ENCODE results near the gene APPL1.
"Not testable (repeated sequence)": the region's sequence is repeated elsewhere in the genome, so short reads cannot be mapped to it uniquely, and the experiment has no call there.

Gene APPL1

GRCh38 chr3:57274845-57275244 lies 47.3 kb downstream of the APPL1 start:
- DNase-seq (ENCODE audit: low spot score), result no peak

DNA sequence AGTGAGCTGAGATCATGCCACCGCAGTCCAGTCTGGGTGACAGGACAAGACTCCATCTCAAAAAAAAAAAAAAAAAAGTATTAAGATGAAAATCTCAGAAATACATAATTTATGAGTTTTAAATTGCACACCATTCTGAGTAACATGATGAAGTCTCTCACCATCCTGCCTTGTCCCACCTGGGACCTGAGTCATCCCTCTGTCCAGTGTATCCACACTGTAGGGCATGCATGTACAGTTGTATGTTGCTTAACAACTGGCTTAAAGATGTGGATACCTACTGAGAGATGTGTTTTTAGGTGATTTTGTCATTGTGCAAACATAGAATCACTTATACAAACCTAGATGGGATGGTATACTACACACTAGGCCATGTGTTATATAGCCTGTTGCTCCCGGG lies 47.9 kb downstream of the APPL1 start:
- no peak for DNase-seq (ENCODE audit: low spot score)

GRCh38 chr3:57278237-57278636 lies 50.7 kb downstream of the APPL1 start:
- DNase-seq (ENCODE audit: low spot score), result no peak

- DNase-seq (ENCODE audit: low spot score), result no peak
Observed at GRCh38 chr3:57279685-57280084, 52.2 kb downstream of the APPL1 start.

DNA sequence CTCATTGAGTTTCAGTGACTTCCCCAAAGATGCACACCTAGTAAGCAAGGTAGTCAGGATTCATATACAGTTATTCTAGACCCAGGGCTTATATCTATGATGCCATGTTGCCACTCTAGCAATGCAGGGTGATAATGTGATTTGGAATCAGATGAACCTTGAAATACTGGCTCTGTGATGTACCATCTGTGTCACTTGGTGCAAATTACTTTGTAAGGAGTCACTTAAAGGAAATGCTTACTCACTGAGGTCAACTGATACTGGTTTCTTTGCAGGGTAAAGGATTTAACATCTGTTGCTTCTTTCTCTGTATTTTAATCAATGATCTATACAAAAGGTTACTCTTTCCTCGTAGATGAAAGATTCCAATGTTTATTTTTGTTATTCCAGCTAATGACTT lies 54.2 kb downstream of the APPL1 start:
- no peak for DNase-seq (ENCODE audit: low spot score)

GRCh38 chr3:57283334-57283733 lies 55.8 kb downstream of the APPL1 start:
- no peak for DNase-seq (ENCODE audit: low spot score)

DNA sequence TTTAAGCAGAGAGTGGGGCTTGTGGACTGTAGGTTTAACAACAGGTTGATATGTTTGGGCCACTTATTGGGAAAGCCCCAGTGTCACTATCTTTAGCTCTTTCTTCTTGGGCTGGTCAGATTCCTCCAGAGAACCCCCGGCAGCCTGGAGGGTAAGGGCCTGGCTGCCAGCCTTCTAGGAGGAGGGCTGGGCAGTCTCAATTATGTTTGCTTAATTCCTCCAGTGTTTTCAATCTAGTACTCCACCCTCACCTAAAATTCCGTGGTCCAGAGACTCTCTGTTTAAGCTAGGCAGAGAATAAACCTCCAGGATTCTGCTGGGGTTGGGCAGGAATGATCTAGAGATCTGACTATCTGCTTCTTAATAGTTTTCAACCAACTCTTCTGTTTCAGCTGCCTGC lies 59.7 kb downstream of the APPL1 start:
- no peak for DNase-seq (ENCODE audit: low spot score)

DNA sequence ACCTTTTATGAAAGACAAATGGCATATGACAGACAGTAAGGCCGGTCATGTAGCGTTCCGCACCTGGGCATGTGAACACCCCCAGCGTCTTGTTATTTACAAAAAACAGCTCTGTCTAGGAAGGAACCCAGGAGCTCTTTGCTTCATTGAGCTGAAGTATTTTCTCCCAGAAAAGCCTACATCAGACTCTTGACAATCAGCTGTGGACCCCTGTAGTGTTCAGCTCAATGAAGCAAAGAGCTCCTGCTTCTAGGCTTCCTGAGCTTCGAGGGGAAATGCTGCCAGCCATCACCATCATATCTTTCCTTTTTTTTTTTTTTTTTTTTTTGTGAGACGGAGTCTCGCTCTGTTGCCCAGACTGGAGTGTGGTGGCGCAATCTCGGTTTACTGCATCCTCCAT lies 60.9 kb downstream of the APPL1 start:
- no peak for DNase-seq (ENCODE audit: low spot score)

- no peak for DNase-seq (ENCODE audit: low spot score)
Observed at GRCh38 chr3:57292159-57292896, 64.8 kb downstream of the APPL1 start, which contains the start of gene ASB14. TSS of gene ASB14 (minus strand) at chr3:57292685. CDS start at chr3:57292033, 652 bp downstream.

- no peak for DNase-seq (ENCODE audit: low spot score)
Observed at GRCh38 chr3:57292897-57293526, 65.5 kb downstream of the APPL1 start.

DNA sequence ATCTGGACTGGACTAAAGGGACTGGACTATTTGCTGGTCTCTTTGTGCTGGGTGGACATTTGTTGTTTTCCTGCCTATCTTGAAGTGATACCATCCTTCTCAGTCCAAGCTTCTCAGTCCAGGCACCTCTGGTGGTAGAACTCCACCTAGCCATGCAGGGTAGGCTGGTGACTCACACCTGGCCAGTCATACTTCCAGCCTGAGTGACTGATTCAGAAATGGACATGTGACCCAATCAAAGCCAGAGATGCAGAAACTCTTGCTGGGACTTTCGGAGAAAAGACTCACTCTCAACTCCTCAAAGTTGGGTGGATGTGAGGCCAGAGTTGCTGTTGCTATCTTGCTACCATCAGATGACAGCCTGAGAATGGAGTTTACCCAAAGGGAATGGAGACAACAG lies 70.5 kb downstream of the APPL1 start:
- no peak for DNase-seq (ENCODE audit: low spot score)

DNA sequence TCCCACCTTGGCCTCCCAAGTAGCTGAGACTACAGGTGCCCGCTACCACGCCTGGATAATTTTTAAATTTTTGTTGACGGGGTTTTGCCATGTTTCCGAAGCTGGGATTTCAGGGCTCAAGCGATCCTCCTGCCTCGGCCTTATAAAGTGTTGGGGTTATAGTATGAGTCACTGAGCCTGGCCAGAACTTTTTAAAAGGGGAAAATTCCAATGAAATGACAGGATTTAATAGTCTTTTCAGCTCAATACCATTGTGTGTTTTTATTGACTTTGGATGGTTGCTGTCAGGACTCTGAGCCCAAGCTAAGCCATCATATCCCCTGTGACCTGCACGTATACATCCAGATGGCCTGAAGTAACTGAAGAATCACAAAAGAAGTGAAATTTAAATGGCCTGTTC lies 76.0 kb downstream of the APPL1 start:
- DNase-seq (ENCODE audit: low spot score), result not testable (repeated sequence)

DNA sequence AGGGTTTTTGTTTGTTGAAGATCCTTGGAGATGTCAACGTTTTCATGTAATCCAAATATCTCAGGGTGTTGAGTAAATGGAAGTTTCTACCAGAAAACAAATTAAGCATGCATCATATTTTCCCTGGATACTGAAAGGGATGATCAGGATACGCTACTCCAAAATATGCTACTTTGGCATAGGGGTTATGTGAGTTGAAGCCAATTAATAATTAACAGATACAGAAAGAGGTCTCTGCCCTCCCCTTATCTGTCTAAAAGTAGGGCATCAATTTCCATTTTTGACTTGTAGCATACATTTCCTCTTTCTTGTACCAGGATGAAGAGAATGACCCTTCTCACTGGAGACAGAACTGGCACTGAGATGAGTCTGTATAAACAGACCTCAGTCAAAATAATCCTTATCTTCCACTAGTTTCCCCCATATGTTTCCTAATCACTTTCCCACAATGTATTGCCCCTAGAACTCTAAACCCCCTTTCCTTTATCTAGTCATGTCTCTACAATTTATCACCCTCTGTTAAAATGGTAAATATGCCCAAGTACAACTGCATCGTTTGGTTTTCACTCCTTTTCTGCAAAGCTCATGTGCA lies 82.3 kb downstream of the APPL1 start:
- DNase-seq (ENCODE audit: low spot score), result no peak

- no peak for DNase-seq (ENCODE audit: low spot score)
Observed at GRCh38 chr3:57314204-57314603, 86.7 kb downstream of the APPL1 start.
